Skeletal muscle cell (primary cell): ENCODE measurements around the gene LRRC27.
"Not testable (repeated sequence)": the region's sequence is repeated elsewhere in the genome, so short reads cannot be mapped to it uniquely, and the experiment has no call there.

Experiments
- DNase-seq: peaks from one replicate; pipeline ENCODE4 v3.0.0-alpha.2; 2010; ENCODE audit warnings: low read depth
- H3K4me3 ChIP-seq: 2 replicates; pipeline ENCODE4 v1.5.1; 2011; ENCODE audit warnings: low read depth, mild to moderate bottlenecking, control low read depth, low read length, moderate library complexity

Gene LRRC27

GRCh38 chr10:132366499-132366898, 34.5 kb downstream of the LRRC27 start:
- DNase-seq: no peak
- H3K4me3 ChIP-seq: no peak overlapping the region

- DNase-seq: no peak
- H3K4me3 ChIP-seq: no peak overlapping the region
Observed at GRCh38 chr10:132368391-132368790, 36.4 kb downstream of the LRRC27 start.

GRCh38 chr10:132368881-132369635, 37.1 kb downstream of the LRRC27 start:
- DNase-seq: no peak

GRCh38 chr10:132369636-132370185, 37.7 kb downstream of the LRRC27 start:
- no peak overlapping the region for H3K4me3 ChIP-seq
- DNase-seq: no peak

More at GRCh38 chr10:132368881-132369635, 37.1 kb downstream of the LRRC27 start:
- no peak overlapping the region for H3K4me3 ChIP-seq

- H3K4me3 ChIP-seq: no peak overlapping the region
- no peak for DNase-seq
Observed at GRCh38 chr10:132370426-132371340, 38.7 kb downstream of the LRRC27 start.

GRCh38 chr10:132371641-132372081, 39.7 kb downstream of the LRRC27 start:
- no peak for DNase-seq

GRCh38 chr10:132372516-132373095, 40.6 kb downstream of the LRRC27 start:
- H3K4me3 ChIP-seq: no peak overlapping the region
- no peak for DNase-seq

More at GRCh38 chr10:132371641-132372081, 39.7 kb downstream of the LRRC27 start:
- no peak overlapping the region for H3K4me3 ChIP-seq

GRCh38 chr10:132373241-132373955, 41.4 kb downstream of the LRRC27 start:
- no peak for DNase-seq
- no peak overlapping the region for H3K4me3 ChIP-seq

GRCh38 chr10:132374176-132374575, 42.2 kb downstream of the LRRC27 start:
- no peak for DNase-seq

GRCh38 chr10:132374612-132375011, 42.6 kb downstream of the LRRC27 start:
- no peak for DNase-seq
- H3K4me3 ChIP-seq: no peak overlapping the region

More at GRCh38 chr10:132374176-132374575, 42.2 kb downstream of the LRRC27 start:
- no peak overlapping the region for H3K4me3 ChIP-seq

GRCh38 chr10:132375116-132375794, 43.3 kb downstream of the LRRC27 start:
- DNase-seq: no peak
- H3K4me3 ChIP-seq: no peak overlapping the region

GRCh38 chr10:132375795-132376297, 43.9 kb downstream of the LRRC27 start:
- H3K4me3 ChIP-seq: no peak overlapping the region
- DNase-seq: no peak

- DNase-seq: no peak
- H3K4me3 ChIP-seq: no peak overlapping the region
Observed at GRCh38 chr10:132376394-132376851, 44.4 kb downstream of the LRRC27 start.

- no peak for DNase-seq
- no peak overlapping the region for H3K4me3 ChIP-seq
Observed at GRCh38 chr10:132377326-132377725, 45.3 kb downstream of the LRRC27 start.

GRCh38 chr10:132379026-132379425, 47.0 kb downstream of the LRRC27 start:
- not testable (repeated sequence) for H3K4me3 ChIP-seq, DNase-seq

- not testable (repeated sequence) for H3K4me3 ChIP-seq, DNase-seq
Observed at GRCh38 chr10:132380986-132381385, 49.0 kb downstream of the LRRC27 start.

GRCh38 chr10:132381741-132382140, 49.7 kb downstream of the LRRC27 start:
- DNase-seq: no peak
- no peak overlapping the region for H3K4me3 ChIP-seq

- no peak overlapping the region for H3K4me3 ChIP-seq
- DNase-seq: no peak
Observed at GRCh38 chr10:132382231-132382922, 50.4 kb downstream of the LRRC27 start.
